Mesenchymal stem cell (in vitro differentiated cells and primary cell): Measurements from ENCODE around the gene UNC119.

Experiments
- DNase-seq: peaks from one replicate; pipeline ENCODE4 v3.0.0-alpha.2; 2013
- H2AFZ ChIP-seq: one replicate; pipeline ENCODE4 v1.6.1; 2013; ENCODE audit warnings: low read depth, mild to moderate bottlenecking, control low read depth, inconsistent platforms, low read length, moderate library complexity
- H2AK5ac ChIP-seq: 2 replicates; pipeline ENCODE4 v1.6.1; 2013; ENCODE audit warnings: low read length, moderate library complexity, mild to moderate bottlenecking, inconsistent platforms; ENCODE audit not compliant: severe bottlenecking
- H2BK120ac ChIP-seq: one replicate; pipeline ENCODE4 v1.6.1; 2013; ENCODE audit warnings: low read depth, mild to moderate bottlenecking, inconsistent platforms, low read length, moderate library complexity
- H2BK12ac ChIP-seq, 2 experiments: one replicate each; pipeline ENCODE4 v1.6.1; 2013; ENCODE audit warnings: inconsistent platforms in 2 of 2, low read length in 2 of 2, mild to moderate bottlenecking in 2 of 2, moderate library complexity in 2 of 2, control low read depth in 1 of 2
- H2BK15ac ChIP-seq: one replicate; pipeline ENCODE4 v1.6.1; 2013; ENCODE audit warnings: mild to moderate bottlenecking, low read depth, inconsistent platforms; ENCODE audit not compliant: poor library complexity, severe bottlenecking
- H2BK5ac ChIP-seq: 2 replicates; pipeline ENCODE4 v1.6.1; 2013; ENCODE audit warnings: low read depth, mild to moderate bottlenecking, low read length, control low read depth, inconsistent platforms; ENCODE audit not compliant: poor library complexity, severe bottlenecking
- H3K14ac ChIP-seq, 2 experiments: one replicate each; pipeline ENCODE4 v1.6.1; 2013; ENCODE audit warnings: inconsistent platforms in 2 of 2, low read length in 2 of 2, control low read depth in 1 of 2, mild to moderate bottlenecking in 1 of 2, moderate library complexity in 1 of 2
- H3K18ac ChIP-seq, 2 experiments: one replicate each; pipeline ENCODE4 v1.6.1; 2013; ENCODE audit warnings: inconsistent platforms in 2 of 2, low read length in 2 of 2, control low read depth in 1 of 2, low read depth in 1 of 2, mild to moderate bottlenecking in 1 of 2
- H3K23ac ChIP-seq, 2 experiments: one replicate each; pipeline ENCODE4 v1.6.1; 2013; ENCODE audit warnings: inconsistent platforms in 2 of 2, low read length in 2 of 2, mild to moderate bottlenecking in 2 of 2, moderate library complexity in 2 of 2, control low read depth in 1 of 2
- H3K27ac ChIP-seq: 2 replicates; pipeline ENCODE4 v1.5.1; 2013; ENCODE audit warnings: mild to moderate bottlenecking, moderate library complexity, low read length, control low read depth, inconsistent platforms; ENCODE audit not compliant: poor library complexity, severe bottlenecking
- H3K27me3 ChIP-seq, 2 experiments: 2 replicates each; pipeline versions ENCODE4 v1.6.1 to v1.7.0; 2013; ENCODE audit warnings: low read length in 2 of 2, mild to moderate bottlenecking in 2 of 2, moderate library complexity in 2 of 2, control low read depth in 1 of 2, inconsistent platforms in 1 of 2; ENCODE audit not compliant: control insufficient read depth in 1 of 2, insufficient read depth in 1 of 2
- H3K36me3 ChIP-seq, 2 experiments: 2 replicates each; pipeline versions ENCODE4 v1.6.1 to v1.7.0; 2013; ENCODE audit warnings: low read length in 2 of 2, control low read depth in 1 of 2, inconsistent platforms in 1 of 2, low read depth in 1 of 2, mild to moderate bottlenecking in 1 of 2; ENCODE audit not compliant: insufficient read depth in 2 of 2, control insufficient read depth in 1 of 2
- H3K4ac ChIP-seq, 2 experiments: one replicate each; pipeline ENCODE4 v1.6.1; 2013; ENCODE audit warnings: inconsistent platforms in 2 of 2, low read length in 2 of 2, mild to moderate bottlenecking in 2 of 2, moderate library complexity in 2 of 2, control low read depth in 1 of 2, low read depth in 1 of 2
- H3K4me1 ChIP-seq: 2 replicates; pipeline ENCODE4 v1.6.1; 2013; ENCODE audit warnings: low read depth, low read length, control low read depth; ENCODE audit not compliant: control insufficient read depth, insufficient read depth
- H3K4me2 ChIP-seq: 2 replicates; pipeline ENCODE4 v1.6.1; 2013; ENCODE audit warnings: low read length, mild to moderate bottlenecking, inconsistent platforms; ENCODE audit not compliant: poor library complexity, severe bottlenecking
- H3K4me3 ChIP-seq, 2 experiments: 2 replicates each; pipeline versions ENCODE4 v1.5.1 to v1.7.0; 2013; ENCODE audit warnings: low read length in 2 of 2, mild to moderate bottlenecking in 2 of 2, control low read depth in 1 of 2, low read depth in 1 of 2; ENCODE audit not compliant: insufficient read depth in 1 of 2
- H3K79me1 ChIP-seq: replicated peaks from 2 replicates; pipeline ENCODE4 v1.6.1; 2013; ENCODE audit warnings: mild to moderate bottlenecking, control low read depth, low read length, inconsistent platforms; ENCODE audit not compliant: poor library complexity, severe bottlenecking
- H3K9ac ChIP-seq: 2 replicates; pipeline ENCODE4 v1.7.0; 2013; ENCODE audit warnings: mild to moderate bottlenecking, low read length, moderate library complexity
- H3K9me3 ChIP-seq: 2 replicates; pipeline ENCODE4 v1.7.0; 2013; ENCODE audit warnings: mild to moderate bottlenecking, low read length; ENCODE audit not compliant: control insufficient read depth
- H4K8ac ChIP-seq: one replicate; pipeline ENCODE4 v1.6.1; 2013; ENCODE audit warnings: inconsistent platforms, mild to moderate bottlenecking, low read length, moderate library complexity
- H4K91ac ChIP-seq: one replicate; pipeline ENCODE4 v1.6.1; 2013; ENCODE audit warnings: mild to moderate bottlenecking, low read length, inconsistent platforms
- WGBS: methylation state at CpG from one replicate; pipeline ENCODE4 v1.1.7; 2013; ENCODE audit warnings: mixed read lengths; 5-methylcytosine and 5-hydroxymethylcytosine counted together

The UNC119 gene

GRCh38 chr17:28501421-28502284 is 50.8 kb downstream of the UNC119 start:
- WGBS, result 80% methylated on average over 3 of the region's 3 CpGs
- H2BK15ac ChIP-seq, result no peak overlapping the region
- no peak overlapping the region for H3K23ac ChIP-seq
- no peak overlapping the region for H3K9ac ChIP-seq
- no peaks in the 10 kb centered on the region for H3K9me3 ChIP-seq
- no peak overlapping the region for H3K27ac ChIP-seq
- H2BK5ac ChIP-seq, result no peak overlapping the region
- DNase-seq, result no peak
- H3K36me3 ChIP-seq, result no peaks in the 10 kb centered on the region
- H2AK5ac ChIP-seq, result no peak overlapping the region
- H4K8ac ChIP-seq, result no peak overlapping the region
- H3K4me3 ChIP-seq, result no peak overlapping the region
- H3K18ac ChIP-seq, result no peak overlapping the region
- no peak overlapping the region for H2AFZ ChIP-seq
- no peak overlapping the region for H4K91ac ChIP-seq
- H2BK120ac ChIP-seq, result no peak overlapping the region
- no peak overlapping the region for H2BK12ac ChIP-seq
- no peak overlapping the region for H3K14ac ChIP-seq
- no peaks in the 10 kb centered on the region for H3K79me1 ChIP-seq
- H3K27me3 ChIP-seq, result peaks cover 61 to 66% of the 10 kb centered on the region in 2 experiments
- no peak overlapping the region for H3K4me2 ChIP-seq
- H3K4ac ChIP-seq, result no peak overlapping the region
- H3K4me1 ChIP-seq, result peaks cover 3% of the 10 kb centered on the region

DNA sequence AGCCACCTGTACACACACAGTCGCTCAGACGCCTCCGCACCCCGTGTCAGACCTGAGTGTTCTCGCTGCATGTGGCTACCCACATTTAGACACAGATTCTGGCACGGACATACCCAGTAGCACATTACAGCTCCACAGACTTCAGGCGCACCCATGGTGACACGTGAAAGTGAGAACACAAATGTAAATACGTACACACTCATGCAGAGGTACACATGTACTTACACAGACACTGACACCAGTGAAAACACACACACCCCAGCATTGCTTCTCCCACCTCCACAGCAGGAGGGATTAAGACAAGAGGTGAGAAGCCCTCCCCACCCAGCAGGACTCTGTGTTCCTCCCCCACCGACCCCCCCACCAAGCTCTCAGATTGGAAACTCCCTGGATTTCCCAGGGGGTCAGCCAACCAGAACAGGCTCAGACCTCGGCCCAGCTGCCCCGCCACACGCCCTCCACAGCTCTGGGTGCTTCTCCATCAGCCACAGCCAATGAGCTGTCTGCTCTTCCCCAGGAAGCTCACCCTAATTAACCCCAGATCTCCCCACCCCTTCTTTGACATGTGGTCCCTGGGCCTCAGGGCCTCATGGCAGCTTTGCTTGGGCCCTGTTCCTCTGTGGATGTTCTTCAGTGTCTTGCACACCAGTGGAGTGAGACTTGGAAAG is 51.6 kb downstream of the UNC119 start:
- H3K27me3 ChIP-seq, result peaks cover 63 to 68% of the 10 kb centered on the region in 2 experiments
- no peak overlapping the region for H2BK5ac ChIP-seq
- H3K14ac ChIP-seq, result no peak overlapping the region
- 70% methylated on average over 13 of the region's 13 CpGs for WGBS
- H3K4me1 ChIP-seq, result peaks cover 3% of the 10 kb centered on the region
- no peak overlapping the region for H4K91ac ChIP-seq
- no peak overlapping the region for H4K8ac ChIP-seq
- no peak overlapping the region for H2AFZ ChIP-seq
- H3K27ac ChIP-seq, result no peak overlapping the region
- no peaks in the 10 kb centered on the region for H3K79me1 ChIP-seq
- H3K4me3 ChIP-seq, result no peak overlapping the region
- no peak overlapping the region for H2AK5ac ChIP-seq
- no peak overlapping the region for H2BK15ac ChIP-seq
- H3K4ac ChIP-seq, result no peak overlapping the region
- DNase-seq, result no peak
- no peak overlapping the region for H3K4me2 ChIP-seq
- H3K36me3 ChIP-seq, result no peaks in the 10 kb centered on the region
- H3K9ac ChIP-seq, result no peak overlapping the region
- H3K18ac ChIP-seq, result no peak overlapping the region
- H2BK12ac ChIP-seq, result no peak overlapping the region
- H3K23ac ChIP-seq, result no peak overlapping the region
- no peak overlapping the region for H2BK120ac ChIP-seq
- H3K9me3 ChIP-seq, result no peaks in the 10 kb centered on the region

GRCh38 chr17:28499684-28500357 is 52.6 kb downstream of the UNC119 start:
- peaks cover 59 to 67% of the 10 kb centered on the region in 2 experiments for H3K27me3 ChIP-seq
- no peak overlapping the region for H2BK5ac ChIP-seq
- H2BK12ac ChIP-seq, result no peak overlapping the region
- H2AK5ac ChIP-seq, result no peak overlapping the region
- H2AFZ ChIP-seq, result no peak overlapping the region
- H3K4me3 ChIP-seq, result no peak overlapping the region
- H3K27ac ChIP-seq, result no peak overlapping the region
- no peaks in the 10 kb centered on the region for H3K9me3 ChIP-seq
- no peak overlapping the region for H4K8ac ChIP-seq
- peaks cover 4% of the 10 kb centered on the region for H3K4me1 ChIP-seq
- H3K14ac ChIP-seq, result no peak overlapping the region
- H3K18ac ChIP-seq, result no peak overlapping the region
- no peak overlapping the region for H3K9ac ChIP-seq
- H3K79me1 ChIP-seq, result no peaks in the 10 kb centered on the region
- no peak overlapping the region for H2BK15ac ChIP-seq
- H3K36me3 ChIP-seq, result no peaks in the 10 kb centered on the region
- H2BK120ac ChIP-seq, result no peak overlapping the region
- no peak overlapping the region for H3K4ac ChIP-seq
- H4K91ac ChIP-seq, result no peak overlapping the region
- no peak overlapping the region for H3K4me2 ChIP-seq
- DNase-seq, result no peak
- H3K23ac ChIP-seq, result no peak overlapping the region
- WGBS, result 87% methylated on average over 8 of the region's 9 CpGs

GRCh38 chr17:28499364-28499664 is 53.1 kb downstream of the UNC119 start:
- no peaks in the 10 kb centered on the region for H3K9me3 ChIP-seq
- H3K14ac ChIP-seq, result no peak overlapping the region
- peaks cover 5% of the 10 kb centered on the region for H3K4me1 ChIP-seq
- no peak overlapping the region for H3K4me3 ChIP-seq
- peaks cover 54 to 63% of the 10 kb centered on the region in 2 experiments for H3K27me3 ChIP-seq
- no peak overlapping the region for H4K91ac ChIP-seq
- DNase-seq, result no peak
- H3K27ac ChIP-seq, result no peak overlapping the region
- H2AFZ ChIP-seq, result no peak overlapping the region
- no peaks in the 10 kb centered on the region for H3K79me1 ChIP-seq
- H3K23ac ChIP-seq, result no peak overlapping the region
- H3K4me2 ChIP-seq, result no peak overlapping the region
- 88% methylated on average over 9 of the region's 9 CpGs for WGBS
- H2BK12ac ChIP-seq, result no peak overlapping the region
- no peak overlapping the region for H2AK5ac ChIP-seq
- no peak overlapping the region for H3K4ac ChIP-seq
- H2BK120ac ChIP-seq, result no peak overlapping the region
- H4K8ac ChIP-seq, result no peak overlapping the region
- no peak overlapping the region for H3K9ac ChIP-seq
- H2BK15ac ChIP-seq, result no peak overlapping the region
- no peaks in the 10 kb centered on the region for H3K36me3 ChIP-seq
- H3K18ac ChIP-seq, result no peak overlapping the region
- no peak overlapping the region for H2BK5ac ChIP-seq
